CD14-positive monocyte (primary cell): ENCODE results near the gene VSIG10L. TPM values are rescaled to one million over a fixed set of nuclear protein-coding genes. Genes with fewer than 3 reads are reported as not detected.
A peak's percentile ranks its signal among the peaks of the same experiment; 100 is the strongest.

Experiments used
- DNase-seq, 3 donors: peaks; one replicate each; pipeline ENCODE4 v3.0.0-alpha.2; 2011 to 2022
- H2AFZ ChIP-seq: 2 replicates; pipeline ENCODE4 v1.6.0; 2012; ENCODE audit warnings: mild to moderate bottlenecking, low read depth, low read length, inconsistent platforms; ENCODE audit not compliant: insufficient read depth, poor library complexity, severe bottlenecking
- H3K27ac ChIP-seq, 2 donors: 1 replicate in 1 of 2; 2 replicates in 1 of 2; pipeline ENCODE4 v1.5.1; 2012 to 2013; ENCODE audit warnings: low read length in 2 of 2, control low read depth in 1 of 2, inconsistent platforms in 1 of 2, low read depth in 1 of 2, mild to moderate bottlenecking in 1 of 2
- H3K27me3 ChIP-seq, 2 donors: one replicate each; pipeline versions ENCODE4 v1.6.0 to v1.6.1; 2011 to 2013; ENCODE audit warnings: low read length in 2 of 2; ENCODE audit not compliant: control insufficient read depth in 2 of 2, insufficient read depth in 2 of 2
- H3K36me3 ChIP-seq, 2 donors: replicated peaks in 1 of 2; 1 replicate in 1 of 2; 2 replicates in 1 of 2; pipeline versions ENCODE4 v1.5.1 to v1.6.1; 2012 to 2013; ENCODE audit warnings: low read length in 2 of 2, control low read depth in 1 of 2, inconsistent platforms in 1 of 2, mild to moderate bottlenecking in 1 of 2; ENCODE audit not compliant: insufficient read depth in 2 of 2, control insufficient read depth in 1 of 2
- H3K4me1 ChIP-seq, 2 donors: 1 replicate in 1 of 2; 2 replicates in 1 of 2; pipeline versions ENCODE4 v1.5.1 to v1.6.1; 2012 to 2013; ENCODE audit warnings: low read length in 2 of 2, control low read depth in 1 of 2, inconsistent platforms in 1 of 2, mild to moderate bottlenecking in 1 of 2, moderate library complexity in 1 of 2; ENCODE audit not compliant: insufficient read depth in 2 of 2, control insufficient read depth in 1 of 2
- H3K4me2 ChIP-seq: replicated peaks from 2 replicates; pipeline ENCODE3; 2012; ENCODE audit warnings: low read length, moderate library complexity, mild to moderate bottlenecking; ENCODE audit not compliant: poor library complexity, severe bottlenecking; ENCODE audit errors: extremely low read depth
- H3K4me3 ChIP-seq, 3 experiments: fragments of 200-600 bp in 1 of 3; sonication (generic) in 1 of 3; replicated peaks in 1 of 3; 1 replicate in 2 of 3; 2 replicates in 1 of 3; pipeline ENCODE4 v1.5.1; 2011 to 2013; ENCODE audit warnings: low read length in 3 of 3, mild to moderate bottlenecking in 3 of 3, control low read depth in 2 of 3, low read depth in 2 of 3, inconsistent platforms in 1 of 3, moderate library complexity in 1 of 3
- H3K79me2 ChIP-seq: 2 replicates; pipeline ENCODE4 v1.6.0; 2012; ENCODE audit warnings: mild to moderate bottlenecking, control low read depth, inconsistent platforms, low read length, moderate library complexity; ENCODE audit not compliant: insufficient read depth
- H3K9ac ChIP-seq: 2 replicates; pipeline ENCODE4 v1.6.0; 2017; ENCODE audit warnings: low read length, mild to moderate bottlenecking; ENCODE audit not compliant: insufficient read depth, poor library complexity, severe bottlenecking
- H3K9me3 ChIP-seq, 2 donors: replicated peaks in 1 of 2; 1 replicate in 1 of 2; 2 replicates in 1 of 2; pipeline versions ENCODE4 v1.5.1 to v1.6.1; 2012 to 2013; ENCODE audit warnings: low read length in 2 of 2, control low read depth in 1 of 2; ENCODE audit not compliant: control insufficient read depth in 1 of 2, insufficient read depth in 1 of 2
- H4K20me1 ChIP-seq: 2 replicates; pipeline ENCODE4 v1.6.0; 2012; ENCODE audit warnings: mild to moderate bottlenecking, low read length, control low read depth, moderate library complexity; ENCODE audit not compliant: insufficient read depth
- H3K27ac Mint-ChIP-seq, 7 donors: one replicate each; pipeline ENCODE4 v1.8.0; 2020; ENCODE audit warnings: mild to moderate bottlenecking in 7 of 7, mixed read lengths in 7 of 7, moderate library complexity in 6 of 7, inconsistent platforms in 2 of 7
- H3K27me3 Mint-ChIP-seq, 3 donors: one replicate each; pipeline ENCODE4 v1.8.0; 2021 to 2022; ENCODE audit warnings: low read depth in 3 of 3, mild to moderate bottlenecking in 3 of 3, mixed read lengths in 3 of 3, moderate library complexity in 3 of 3, inconsistent platforms in 1 of 3
- H3K36me3 Mint-ChIP-seq, 2 donors: one replicate each; pipeline ENCODE4 v1.8.0; 2020; ENCODE audit warnings: mixed read lengths in 2 of 2, inconsistent platforms in 1 of 2, mild to moderate bottlenecking in 1 of 2
- H3K4me1 Mint-ChIP-seq: one replicate; pipeline ENCODE4 v1.8.0; 2020; ENCODE audit warnings: mild to moderate bottlenecking, mixed read lengths
- H3K4me3 Mint-ChIP-seq, 2 donors: one replicate each; pipeline ENCODE4 v1.8.0; 2020; ENCODE audit warnings: mild to moderate bottlenecking in 2 of 2, mixed read lengths in 2 of 2, moderate library complexity in 1 of 2
- H3K9me3 Mint-ChIP-seq, 7 donors: one replicate each; pipeline ENCODE4 v1.8.0; 2020 to 2022; ENCODE audit warnings: mixed read lengths in 7 of 7, mild to moderate bottlenecking in 6 of 7, moderate library complexity in 6 of 7, inconsistent platforms in 2 of 7
- WGBS: methylation state at CpG from one replicate; pipeline ENCODE4 v1.1.5; 2013; ENCODE audit warnings: missing lambda C conversion rate; ENCODE audit not compliant: insufficient coverage; 5-methylcytosine and 5-hydroxymethylcytosine counted together
- intact Hi-C, 2 donors: fragments of 100-400 bp; cut with micrococcal nuclease; formaldehyde crosslinking; loops; one replicate each; pipeline versions ENCODE4 v1.15.0 to v1.15.1; 2023
- polyA plus RNA-seq, 3 donors: library from polyadenylated mRNA; depleted of rRNA in 1 of 3; unstranded in 2 of 3; stranded (reverse) in 1 of 3; fragments of 300-500 nt in 2 of 3; fragments of >200 nt in 1 of 3; fragmentation: Illumina TruSeq in 2 of 3; gene quantifications; 1 replicate in 2 of 3; 2 replicates in 1 of 3; pipeline ENCODE4 v1.2.3, GENCODE V29; 2012 to 2021
- TF ChIP-seq, protein P1 (sequence below): fragments of 200-600 bp; IDR thresholded peaks from one replicate; pipeline ENCODE4 v1.8.0; 2022; ENCODE audit warnings: antibody characterized with exemption, mild to moderate bottlenecking

VSIG10L gene
- polyA plus RNA-seq, 3 donors: 0.62 to 2.3 (median 0.73) TPM

DNA sequence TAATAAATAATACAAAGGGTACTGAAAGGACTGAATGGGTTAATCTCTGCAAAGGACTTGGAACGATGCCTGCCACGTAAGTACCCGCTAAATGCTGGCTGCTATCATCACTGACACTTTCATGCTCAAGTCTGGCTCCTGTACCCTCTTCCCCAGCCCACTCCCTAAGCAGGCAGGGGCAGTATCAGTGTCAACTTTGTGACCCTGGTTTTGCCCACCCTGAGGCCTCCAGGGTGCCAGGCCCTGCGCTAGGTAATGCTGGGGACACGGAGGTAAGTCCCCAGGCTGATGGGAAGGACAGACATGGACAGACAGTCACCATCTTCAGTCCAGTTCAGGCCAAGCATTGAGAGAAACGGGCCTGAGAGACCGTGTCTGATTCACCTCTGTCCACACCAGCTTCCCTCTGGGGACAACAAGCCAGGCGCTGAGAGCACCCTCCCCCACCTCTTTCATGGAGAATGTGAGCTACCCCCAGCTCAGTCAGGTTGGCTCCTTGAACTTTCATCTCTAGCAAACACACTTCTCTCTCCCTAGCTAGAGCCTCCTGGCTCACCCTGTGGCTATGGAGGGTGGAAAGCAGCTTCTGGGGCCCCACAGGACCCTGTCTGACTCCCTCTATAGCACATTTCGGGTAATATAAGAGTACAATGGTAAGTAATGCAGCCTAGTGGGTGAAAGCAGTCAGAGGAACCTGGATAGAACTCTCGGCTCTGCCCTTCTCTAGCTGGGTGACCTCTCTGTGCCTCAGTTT is 23.4 kb upstream of the VSIG10L start:
- Histone ChIP-seq H4K20me1 (no peaks in the 10 kb centered on the region), H3K4me1 (peaks cover 29 to 65% of the 10 kb centered on the region in 2 donors), H3K36me3 (no peaks in the 10 kb centered on the region), H3K27ac (peak overlapping the region; percentile 92 to 93), H2AFZ (peak overlapping the region; percentile 88), H3K4me2 (peak overlapping the region; percentile 100), H3K9ac (peak overlapping the region; percentile 80), H3K9me3 (no peaks in the 10 kb centered on the region), H3K27me3 (no peaks in the 10 kb centered on the region), H3K4me3 (peak overlapping the region; percentile 89 to 93 (median 91)), H3K79me2 (peaks cover 58% of the 10 kb centered on the region)
- Mint-ChIP-seq H3K4me1 (peaks cover 52% of the 10 kb centered on the region), H3K27ac (peak overlapping the region; percentile 93 to 98 (median 97)), H3K4me3 (peak overlapping the region; percentile 96 to 99), H3K36me3 (peaks cover 9 to 12% of the 10 kb centered on the region in 2 donors), H3K9me3 (no peaks in the 10 kb centered on the region), H3K27me3 (peaks cover 0 to 4% (median 0%) of the 10 kb centered on the region in 3 donors)
- intact Hi-C loops: loop anchor here (1.0 to 5.0 kb wide), 3 partner anchors 23 to 38 kb away; partner anchors contain the start of gene VSIG10L (in 1 of the 2)
- 36% methylated on average over 7 of the region's 10 CpGs for WGBS
- DNase-seq: peak; percentile 22 to 47 (median 30)
- TF ChIP-seq, protein P1, sequence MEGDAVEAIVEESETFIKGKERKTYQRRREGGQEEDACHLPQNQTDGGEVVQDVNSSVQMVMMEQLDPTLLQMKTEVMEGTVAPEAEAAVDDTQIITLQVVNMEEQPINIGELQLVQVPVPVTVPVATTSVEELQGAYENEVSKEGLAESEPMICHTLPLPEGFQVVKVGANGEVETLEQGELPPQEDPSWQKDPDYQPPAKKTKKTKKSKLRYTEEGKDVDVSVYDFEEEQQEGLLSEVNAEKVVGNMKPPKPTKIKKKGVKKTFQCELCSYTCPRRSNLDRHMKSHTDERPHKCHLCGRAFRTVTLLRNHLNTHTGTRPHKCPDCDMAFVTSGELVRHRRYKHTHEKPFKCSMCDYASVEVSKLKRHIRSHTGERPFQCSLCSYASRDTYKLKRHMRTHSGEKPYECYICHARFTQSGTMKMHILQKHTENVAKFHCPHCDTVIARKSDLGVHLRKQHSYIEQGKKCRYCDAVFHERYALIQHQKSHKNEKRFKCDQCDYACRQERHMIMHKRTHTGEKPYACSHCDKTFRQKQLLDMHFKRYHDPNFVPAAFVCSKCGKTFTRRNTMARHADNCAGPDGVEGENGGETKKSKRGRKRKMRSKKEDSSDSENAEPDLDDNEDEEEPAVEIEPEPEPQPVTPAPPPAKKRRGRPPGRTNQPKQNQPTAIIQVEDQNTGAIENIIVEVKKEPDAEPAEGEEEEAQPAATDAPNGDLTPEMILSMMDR: no peak

DNA sequence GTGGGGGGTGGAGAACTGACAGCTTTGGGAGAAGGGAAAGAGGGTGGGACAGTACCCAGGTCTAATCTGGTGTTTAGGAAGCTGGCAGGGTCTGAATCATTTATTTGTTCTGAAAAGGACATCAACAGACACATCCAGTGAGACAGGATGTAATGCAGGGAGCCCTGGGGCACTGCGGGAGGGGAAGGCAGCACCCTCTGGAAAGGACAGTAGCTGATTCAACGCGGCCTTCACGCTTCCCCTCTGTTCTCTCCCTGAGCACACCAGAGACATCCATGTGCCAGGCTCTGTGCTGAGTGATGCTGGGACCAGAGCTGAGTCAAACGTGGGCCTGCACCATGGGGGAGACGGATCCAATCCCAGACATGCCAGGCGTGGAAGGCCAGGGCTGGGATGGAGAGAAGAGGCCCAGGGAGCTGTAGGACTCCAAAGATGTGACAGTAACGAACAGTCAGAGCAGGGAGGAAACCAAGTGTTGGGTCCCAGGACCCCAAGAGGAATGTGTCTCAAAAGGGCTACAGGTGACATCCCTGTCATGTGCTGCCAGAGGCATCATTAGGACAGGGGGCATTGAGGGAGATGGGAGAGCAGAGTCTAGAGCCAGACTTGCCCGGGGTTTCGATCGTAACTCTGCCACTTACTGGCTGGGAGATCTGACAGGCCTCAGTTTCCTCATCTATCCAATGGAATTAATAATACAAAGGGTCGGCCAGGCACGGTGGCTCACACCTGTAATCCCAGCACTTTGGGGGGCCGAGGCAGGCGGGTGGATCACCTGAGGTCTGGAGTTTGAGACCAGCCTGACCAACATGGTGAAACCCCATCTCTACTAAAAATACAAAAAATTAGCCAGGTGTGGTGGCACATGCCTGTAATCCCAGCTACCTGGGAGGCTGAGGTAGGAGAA is 22.5 kb upstream of the VSIG10L start:
- Histone ChIP-seq H3K4me3 (no peak overlapping the region), H4K20me1 (no peaks in the 10 kb centered on the region), H3K36me3 (no peaks in the 10 kb centered on the region), H3K4me2 (no peak overlapping the region), H3K27me3 (no peaks in the 10 kb centered on the region), H2AFZ (no peak overlapping the region), H3K9ac (no peak overlapping the region), H3K9me3 (no peaks in the 10 kb centered on the region), H3K79me2 (peaks cover 55% of the 10 kb centered on the region), H3K27ac (no peak overlapping the region), H3K4me1 (peaks cover 29 to 56% of the 10 kb centered on the region in 2 donors)
- WGBS: 89% methylated on average over 7 of the region's 15 CpGs
- Mint-ChIP-seq H3K36me3 (peaks cover 9 to 13% of the 10 kb centered on the region in 2 donors), H3K9me3 (no peaks in the 10 kb centered on the region), H3K27me3 (peaks cover 0 to 4% (median 0%) of the 10 kb centered on the region in 3 donors), H3K4me3 (no peak overlapping the region), H3K27ac (peak overlapping the region in 5 of 7 donors; percentile 43 to 82 (median 61)), H3K4me1 (peaks cover 49% of the 10 kb centered on the region)
- no peak for DNase-seq
- TF ChIP-seq, protein P1: no peak
- intact Hi-C loops: loop anchor here (1.0 to 5.0 kb wide), 3 partner anchors 22 to 37 kb away; partner anchors contain the start of gene VSIG10L (in 1 of the 2)
